GM19043 (cell line): ENCODE data around the gene CRYBG3.

ENCODE experiments used
- ATAC-seq: cut with Tn5 transposase; IDR thresholded peaks from one replicate; pipeline ENCODE4 v1.9.1; 2021; ENCODE audit warnings: low read depth; ENCODE audit not compliant: unreplicated experiment

CRYBG3 gene

GRCh38 chr3:97939401-97939800 lies 117.6 kb downstream of the CRYBG3 start:
- no peak for ATAC-seq

GRCh38 chr3:97940034-97940433 lies 118.2 kb downstream of the CRYBG3 start:
- ATAC-seq: no peak

- no peak for ATAC-seq
These were observed 121.2 kb downstream of the CRYBG3 start for GRCh38 chr3:97942801-97943546.

GRCh38 chr3:97948351-97949109 lies 126.7 kb downstream of the CRYBG3 start:
- ATAC-seq: no peak

GRCh38 chr3:97949110-97949485 lies 127.3 kb downstream of the CRYBG3 start:
- ATAC-seq: no peak

- ATAC-seq: no peak
These were observed 127.9 kb downstream of the CRYBG3 start for GRCh38 chr3:97949743-97950142.

- ATAC-seq: no peak
These were observed 128.5 kb downstream of the CRYBG3 start for GRCh38 chr3:97950360-97950759.

- no peak for ATAC-seq
These were observed 130.5 kb downstream of the CRYBG3 start for GRCh38 chr3:97952280-97952679.

GRCh38 chr3:97952872-97953271 lies 131.1 kb downstream of the CRYBG3 start:
- ATAC-seq: no peak

- ATAC-seq: peak; percentile 58
These were observed 132.5 kb downstream of the CRYBG3 start for GRCh38 chr3:97954228-97954827.

GRCh38 chr3:97956051-97956450 lies 134.2 kb downstream of the CRYBG3 start:
- ATAC-seq: no peak

- no peak for ATAC-seq
These were observed 136.0 kb downstream of the CRYBG3 start for GRCh38 chr3:97957617-97958311.

GRCh38 chr3:97958396-97958795 lies 136.6 kb downstream of the CRYBG3 start:
- ATAC-seq: no peak

- no peak for ATAC-seq
These were observed 137.0 kb downstream of the CRYBG3 start for GRCh38 chr3:97958796-97959195.

- ATAC-seq: no peak
These were observed 138.1 kb downstream of the CRYBG3 start for GRCh38 chr3:97959872-97960271.

- no peak for ATAC-seq
These were observed 138.7 kb downstream of the CRYBG3 start for GRCh38 chr3:97960551-97960950.

GRCh38 chr3:97960993-97961766 lies 139.4 kb downstream of the CRYBG3 start:
- ATAC-seq: no peak

GRCh38 chr3:97967966-97968365 lies 146.2 kb downstream of the CRYBG3 start:
- ATAC-seq: no peak

- ATAC-seq: no peak
These were observed 146.6 kb downstream of the CRYBG3 start for GRCh38 chr3:97968376-97968775.

GRCh38 chr3:97969541-97969940 lies 147.7 kb downstream of the CRYBG3 start:
- no peak for ATAC-seq
